NCI-H2107 treated with DMSO at 0.1 percent for 48 hours (cell line): ENCODE data around the gene KDM5D.

Experiments
- DNase-seq: peaks from one replicate; lab custom pipeline; 2025; ENCODE audit not compliant: unreplicated experiment; lab: John Stamatoyannopoulos, UW

KDM5D gene

GRCh38 chrY:19744381-19745378, at the start of gene KDM5D:
KDM5D (minus strand) TSS chrY:19744726; CDS start chrY:19744534, 192 bp downstream.
- peak; percentile 70 for DNase-seq

GRCh38 chrY:19768375-19768774, 23.8 kb upstream of the KDM5D start:
- no peak for DNase-seq

- no peak for DNase-seq
Observed at GRCh38 chrY:19743331-19743730, 1.2 kb downstream of the KDM5D start.

GRCh38 chrY:19742153-19742552, 2.4 kb downstream of the KDM5D start:
- DNase-seq = no peak

GRCh38 chrY:19734425-19734824, 10.1 kb downstream of the KDM5D start:
- DNase-seq = no peak

- DNase-seq = no peak
Observed at GRCh38 chrY:19717950-19718349, 26.6 kb downstream of the KDM5D start.

GRCh38 chrY:19717146-19717545, 27.4 kb downstream of the KDM5D start:
- peak; percentile 0 for DNase-seq

- no peak for DNase-seq
Observed at GRCh38 chrY:19715226-19715625, 29.3 kb downstream of the KDM5D start.

- no peak for DNase-seq
Observed at GRCh38 chrY:19713430-19713829, 31.1 kb downstream of the KDM5D start.

- no peak for DNase-seq
Observed at GRCh38 chrY:19706273-19706672, 38.3 kb downstream of the KDM5D start.

GRCh38 chrY:19698495-19698894, 46.0 kb downstream of the KDM5D start:
- DNase-seq = no peak

GRCh38 chrY:19680821-19681220, 63.7 kb downstream of the KDM5D start:
- no peak for DNase-seq
